ENCODE results near the gene MMS22L. TPM values are rescaled to one million over a fixed set of nuclear protein-coding genes. Genes with fewer than 3 reads are reported as not detected.

Gene MMS22L
- total RNA-seq, 1 experiment from 2014 or later = 52.8 TPM

DNA sequence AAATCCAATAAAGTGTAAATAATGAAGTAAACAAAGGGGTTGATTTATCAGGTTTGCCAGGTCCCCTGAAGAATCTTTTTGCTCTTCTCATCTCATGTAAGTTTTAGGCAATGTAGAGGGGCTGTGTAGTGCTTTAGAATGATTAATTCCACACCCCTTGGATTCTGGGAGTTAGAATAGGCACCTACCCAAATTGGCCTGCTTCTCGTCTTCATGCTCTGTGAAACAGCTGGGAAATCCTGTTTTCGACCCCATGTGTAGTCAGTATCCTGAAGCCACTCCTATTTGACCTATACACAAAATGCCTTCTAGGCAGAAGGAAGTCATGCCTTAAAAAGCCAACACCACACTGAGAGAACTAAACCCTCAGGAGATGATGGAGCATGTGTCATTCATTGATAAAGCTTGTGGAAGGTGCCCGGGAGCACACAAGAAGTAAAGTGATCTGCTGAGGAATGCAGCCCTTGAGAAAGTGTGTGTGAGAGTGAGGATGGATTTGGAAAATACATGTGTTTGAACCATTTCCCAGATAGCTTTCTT is 187.6 kb downstream of the MMS22L start:
- Mint-ChIP-seq H3K36me3 (ENCODE audit: insufficient read depth in 1 of 3, low read depth in 3 of 3) (no peaks in the 10 kb centered on the region), H3K4me1 (no peaks in the 10 kb centered on the region), H3K27ac (no peak overlapping the region)

More for the DNA sequence above, 187.6 kb downstream of the MMS22L start:
- H3K56ac ChIP-seq (ENCODE audit: insufficient read length, low read depth, low read length) = no peak overlapping the region
- H3T11ph ChIP-seq (ENCODE audit: low read length) = no peak overlapping the region
- Mint-ChIP-seq H3K9me3 (no peaks in the 10 kb centered on the region), H3K27me3 (ENCODE audit: low read depth) (no peaks in the 10 kb centered on the region), H3K4me3 (no peak overlapping the region)
- no peaks in the 10 kb centered on the region for H4K20me1 ChIP-seq (ENCODE audit: control insufficient read depth, insufficient read depth, insufficient read length)
- H3K23ac ChIP-seq (ENCODE audit: insufficient read length, low read depth, low read length) = no peak overlapping the region
- H2BK5ac ChIP-seq (ENCODE audit: insufficient read length, low read length) = no peak overlapping the region
- no peak overlapping the region for H2AK5ac ChIP-seq (ENCODE audit: insufficient read length, low read length)
- no peak overlapping the region for H3K18ac ChIP-seq (ENCODE audit: insufficient read length, low read depth, low read length)
- TF ChIP-seq, protein P1, sequence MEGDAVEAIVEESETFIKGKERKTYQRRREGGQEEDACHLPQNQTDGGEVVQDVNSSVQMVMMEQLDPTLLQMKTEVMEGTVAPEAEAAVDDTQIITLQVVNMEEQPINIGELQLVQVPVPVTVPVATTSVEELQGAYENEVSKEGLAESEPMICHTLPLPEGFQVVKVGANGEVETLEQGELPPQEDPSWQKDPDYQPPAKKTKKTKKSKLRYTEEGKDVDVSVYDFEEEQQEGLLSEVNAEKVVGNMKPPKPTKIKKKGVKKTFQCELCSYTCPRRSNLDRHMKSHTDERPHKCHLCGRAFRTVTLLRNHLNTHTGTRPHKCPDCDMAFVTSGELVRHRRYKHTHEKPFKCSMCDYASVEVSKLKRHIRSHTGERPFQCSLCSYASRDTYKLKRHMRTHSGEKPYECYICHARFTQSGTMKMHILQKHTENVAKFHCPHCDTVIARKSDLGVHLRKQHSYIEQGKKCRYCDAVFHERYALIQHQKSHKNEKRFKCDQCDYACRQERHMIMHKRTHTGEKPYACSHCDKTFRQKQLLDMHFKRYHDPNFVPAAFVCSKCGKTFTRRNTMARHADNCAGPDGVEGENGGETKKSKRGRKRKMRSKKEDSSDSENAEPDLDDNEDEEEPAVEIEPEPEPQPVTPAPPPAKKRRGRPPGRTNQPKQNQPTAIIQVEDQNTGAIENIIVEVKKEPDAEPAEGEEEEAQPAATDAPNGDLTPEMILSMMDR (conservative IDR thresholded peaks at IDR 0.05) = no peak
- H4K8ac ChIP-seq (replicated peaks; ENCODE audit: insufficient read length, low read depth, low read length) = no peak overlapping the region
- H4K91ac ChIP-seq (ENCODE audit: insufficient read length, low read depth, low read length) = no peak overlapping the region
- H2AFZ ChIP-seq (ENCODE audit: low read length) = no peak overlapping the region
- no peaks in the 10 kb centered on the region for H3K4me1 ChIP-seq (ENCODE audit: insufficient read depth, low read length)
- no peak overlapping the region for H3K27ac ChIP-seq (ENCODE audit: insufficient read length, low read depth, low read length)
- no peaks in the 10 kb centered on the region for H3K23me2 ChIP-seq (ENCODE audit: insufficient read length, low read depth, low read length, poor library complexity, severe bottlenecking)
- H3K14ac ChIP-seq (ENCODE audit: insufficient read depth, low read length) = no peak overlapping the region
- H3K9ac ChIP-seq (ENCODE audit: extremely low read depth, insufficient read length, low read length) = no peak overlapping the region
- no peak overlapping the region for H3K4me2 ChIP-seq (ENCODE audit: insufficient read depth, insufficient read length, low read length)
- H3K79me2 ChIP-seq (ENCODE audit: insufficient read depth, low read length) = no peaks in the 10 kb centered on the region
- no peaks in the 10 kb centered on the region for H3K9me3 ChIP-seq (ENCODE audit: control insufficient read depth, low read depth, low read length)
- H4K5ac ChIP-seq (ENCODE audit: insufficient read length, low read depth, low read length) = no peak overlapping the region
- WGBS (ENCODE audit: extremely low coverage, insufficient read length, low lambda C conversion rate) = no CpG with 5 or more reads among the region's 3 CpGs
- no peak overlapping the region for H3K4ac ChIP-seq (ENCODE audit: low read depth, low read length)
- H2BK15ac ChIP-seq (ENCODE audit: low read depth, low read length) = no peak overlapping the region
- H3K27me3 ChIP-seq (ENCODE audit: insufficient read depth, low read length) = no peaks in the 10 kb centered on the region
- H2BK120ac ChIP-seq (ENCODE audit: low read depth, low read length, poor library complexity, severe bottlenecking) = no peak overlapping the region
- no peaks in the 10 kb centered on the region for H3K79me1 ChIP-seq (ENCODE audit: insufficient read depth, low read depth, low read length, poor library complexity, severe bottlenecking)
- no peak for DNase-seq
- no peak overlapping the region for H2BK12ac ChIP-seq (ENCODE audit: insufficient read length, low read depth, low read length)
- H2BK20ac ChIP-seq (ENCODE audit: low read depth, low read length, poor library complexity, severe bottlenecking) = no peak overlapping the region

All from H9 (cell line).